Endothelial cell of umbilical vein (primary cell): Measurements from ENCODE around the gene DNAJC4.

Source experiments
- CTCF ChIP-seq, 2 donors: IDR thresholded peaks; 1 replicate in 1 of 2; 2 replicates in 1 of 2; pipeline ENCODE4 v1.5.1; 2011; ENCODE audit warnings: low read length in 2 of 2, mild to moderate bottlenecking in 2 of 2, moderate library complexity in 2 of 2, control low read depth in 1 of 2, inconsistent platforms in 1 of 2, low read depth in 1 of 2; ENCODE audit not compliant: insufficient read depth in 1 of 2; ENCODE audit errors: extremely low read depth in 1 of 2
- EZH2 ChIP-seq: IDR thresholded peaks from 2 replicates; pipeline ENCODE4 v1.6.1; 2012; ENCODE audit warnings: borderline replicate concordance, low read depth, mild to moderate bottlenecking, moderate library complexity, low read length, inconsistent platforms; ENCODE audit not compliant: severe bottlenecking
- FOS ChIP-seq: IDR thresholded peaks from 2 replicates; pipeline ENCODE4 v1.6.1; 2011; ENCODE audit warnings: mild to moderate bottlenecking, low read length, moderate library complexity, borderline replicate concordance; ENCODE audit not compliant: insufficient read depth
- GATA2 ChIP-seq: IDR thresholded peaks from 2 replicates; pipeline ENCODE4 v1.7.0; 2011; ENCODE audit warnings: low read depth, mild to moderate bottlenecking, moderate library complexity, mixed read lengths, low read length; ENCODE audit not compliant: insufficient read length, insufficient read depth
- JUN ChIP-seq: IDR thresholded peaks from 2 replicates; pipeline ENCODE4 v1.6.1; 2011; ENCODE audit warnings: borderline replicate concordance, low read depth; ENCODE audit not compliant: insufficient read length, insufficient read depth
- MAX ChIP-seq: IDR thresholded peaks from 2 replicates; pipeline ENCODE4 v1.6.1; 2011; ENCODE audit not compliant: insufficient read depth, insufficient read length
- MYC ChIP-seq: IDR thresholded peaks from one replicate; pipeline ENCODE4 v1.6.1; 2011; ENCODE audit warnings: mild to moderate bottlenecking, low read depth, low read length
- POLR2A ChIP-seq: IDR thresholded peaks from 2 replicates; pipeline ENCODE4 v1.6.1; 2012; ENCODE audit warnings: low read depth, mild to moderate bottlenecking, control low read depth, low read length
- POLR2AphosphoS5 ChIP-seq: IDR thresholded peaks from 2 replicates; pipeline ENCODE4 v1.6.1; 2012; ENCODE audit warnings: low read depth, mild to moderate bottlenecking, control low read depth, low read length, moderate library complexity; ENCODE audit not compliant: insufficient read depth

- TF ChIP-seq CTCF (IDR thresholded peaks at IDR 0.05; ENCODE audit: extremely low read depth in 1 of 2, insufficient read depth in 1 of 2, low read depth in 1 of 2, low read length in 2 of 2) (no peak), EZH2 (no peak), POLR2A (no peak), MAX (no peak), POLR2AphosphoS5 (no peak), GATA2 (no peak), JUN (no peak), MYC (no peak), FOS (no peak)
These were observed 18.2 kb downstream of the DNAJC4 start for GRCh38 chr11:64248578-64248977.
